AG04450 (cell line): Measurements from ENCODE around the gene C4orf36. TPM values are rescaled to one million over a fixed set of nuclear protein-coding genes. Genes with fewer than 3 reads are reported as not detected.

Source experiments
- CTCF ChIA-PET: fragments of 300-600, 350-600 bp; formaldehyde crosslinking; extraction: SDS; loops from one replicate; lab custom pipeline; 2022; ENCODE audit warnings: antibody characterized with exemption, inconsistent platforms; lab: Charles Lee
- POLR2A ChIA-PET: fragments of 350-600 bp; formaldehyde crosslinking; extraction: SDS; loops from one replicate; lab custom pipeline; 2021; ENCODE audit warnings: antibody characterized with exemption, inconsistent platforms; lab: Yijun Ruan, JAX
- DNase-seq: peaks from one replicate; pipeline ENCODE4 v3.0.0-alpha.2; 2011; ENCODE audit warnings: low read depth, low spot score
- H3K27ac ChIP-seq: one replicate; pipeline ENCODE4 v1.5.1; 2012; ENCODE audit warnings: low read depth, low read length, control low read depth
- H3K27me3 ChIP-seq: one replicate; pipeline ENCODE4 v1.6.0; 2012; ENCODE audit warnings: low read length; ENCODE audit not compliant: control insufficient read depth, insufficient read depth
- H3K4me3 ChIP-seq: 2 replicates; pipeline ENCODE4 v1.5.1; 2011; ENCODE audit warnings: mild to moderate bottlenecking, low read depth, low read length, control low read depth
- H3K9me3 ChIP-seq: 2 replicates; pipeline ENCODE4 v1.5.1; 2012; ENCODE audit warnings: low read length; ENCODE audit not compliant: control insufficient read depth, insufficient read depth
- polyA plus RNA-seq: library from polyadenylated mRNA; depleted of rRNA; stranded (reverse); fragments of >200 nt; gene quantifications from 2 replicates; pipeline ENCODE4 v1.2.3, GENCODE V29; 2011
- TF ChIP-seq, protein P1 (sequence below): IDR thresholded peaks from 2 replicates; pipeline ENCODE4 v1.5.1; 2011; ENCODE audit warnings: low read depth, low read length, control low read depth, inconsistent platforms

Gene C4orf36
- polyA plus RNA-seq, 1 experiment: 1.2 TPM

DNA sequence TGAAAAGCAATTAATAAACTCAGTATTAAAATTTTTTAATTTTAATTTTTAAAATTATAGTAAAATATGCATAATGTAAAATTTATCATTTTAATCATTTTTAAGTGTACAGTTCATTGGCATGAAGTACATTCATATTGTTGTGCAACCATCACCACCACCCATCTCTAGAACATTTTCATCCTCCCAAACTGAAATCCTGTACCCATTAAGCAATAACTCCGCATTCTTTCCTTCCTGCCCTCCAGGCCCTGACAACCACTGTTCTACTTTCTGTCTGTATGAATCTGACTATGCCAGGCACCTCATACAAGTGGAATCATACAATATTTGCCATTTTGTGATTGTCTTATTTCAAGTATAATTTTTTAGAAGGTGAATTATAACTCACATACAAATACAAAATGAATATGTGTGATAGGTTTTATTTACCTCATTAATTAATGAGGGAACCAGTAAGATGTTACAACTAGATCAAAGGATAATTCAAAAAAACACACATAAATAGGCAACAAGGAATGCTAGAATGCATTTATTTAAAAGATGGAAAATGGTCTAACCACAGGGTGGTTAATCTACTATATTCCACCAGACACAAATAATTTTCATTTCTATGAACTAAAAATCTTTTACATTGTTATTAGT, 29.5 kb upstream of the C4orf36 start:
- Histone ChIP-seq H3K9me3 (no peaks in the 10 kb centered on the region), H3K27ac (no peak overlapping the region), H3K4me3 (no peak overlapping the region), H3K27me3 (no peaks in the 10 kb centered on the region)
- ChIA-PET CTCF (interaction anchor here (0.5 to 5.7 kb wide), 46 partner anchors 12 to 937 kb away, joined by 3 to 77 read pairs (median 6); partner anchors contain the start of genes AFF1 and C4orf36), POLR2A (interaction anchor here (0.6 to 2.0 kb wide), 4 partner anchors 14 to 90 kb away, joined by 3 to 24 read pairs (median 3); no protein-coding TSS in a partner anchor)
- TF ChIP-seq, protein P1, sequence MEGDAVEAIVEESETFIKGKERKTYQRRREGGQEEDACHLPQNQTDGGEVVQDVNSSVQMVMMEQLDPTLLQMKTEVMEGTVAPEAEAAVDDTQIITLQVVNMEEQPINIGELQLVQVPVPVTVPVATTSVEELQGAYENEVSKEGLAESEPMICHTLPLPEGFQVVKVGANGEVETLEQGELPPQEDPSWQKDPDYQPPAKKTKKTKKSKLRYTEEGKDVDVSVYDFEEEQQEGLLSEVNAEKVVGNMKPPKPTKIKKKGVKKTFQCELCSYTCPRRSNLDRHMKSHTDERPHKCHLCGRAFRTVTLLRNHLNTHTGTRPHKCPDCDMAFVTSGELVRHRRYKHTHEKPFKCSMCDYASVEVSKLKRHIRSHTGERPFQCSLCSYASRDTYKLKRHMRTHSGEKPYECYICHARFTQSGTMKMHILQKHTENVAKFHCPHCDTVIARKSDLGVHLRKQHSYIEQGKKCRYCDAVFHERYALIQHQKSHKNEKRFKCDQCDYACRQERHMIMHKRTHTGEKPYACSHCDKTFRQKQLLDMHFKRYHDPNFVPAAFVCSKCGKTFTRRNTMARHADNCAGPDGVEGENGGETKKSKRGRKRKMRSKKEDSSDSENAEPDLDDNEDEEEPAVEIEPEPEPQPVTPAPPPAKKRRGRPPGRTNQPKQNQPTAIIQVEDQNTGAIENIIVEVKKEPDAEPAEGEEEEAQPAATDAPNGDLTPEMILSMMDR: no peak
- no peak for DNase-seq

DNA sequence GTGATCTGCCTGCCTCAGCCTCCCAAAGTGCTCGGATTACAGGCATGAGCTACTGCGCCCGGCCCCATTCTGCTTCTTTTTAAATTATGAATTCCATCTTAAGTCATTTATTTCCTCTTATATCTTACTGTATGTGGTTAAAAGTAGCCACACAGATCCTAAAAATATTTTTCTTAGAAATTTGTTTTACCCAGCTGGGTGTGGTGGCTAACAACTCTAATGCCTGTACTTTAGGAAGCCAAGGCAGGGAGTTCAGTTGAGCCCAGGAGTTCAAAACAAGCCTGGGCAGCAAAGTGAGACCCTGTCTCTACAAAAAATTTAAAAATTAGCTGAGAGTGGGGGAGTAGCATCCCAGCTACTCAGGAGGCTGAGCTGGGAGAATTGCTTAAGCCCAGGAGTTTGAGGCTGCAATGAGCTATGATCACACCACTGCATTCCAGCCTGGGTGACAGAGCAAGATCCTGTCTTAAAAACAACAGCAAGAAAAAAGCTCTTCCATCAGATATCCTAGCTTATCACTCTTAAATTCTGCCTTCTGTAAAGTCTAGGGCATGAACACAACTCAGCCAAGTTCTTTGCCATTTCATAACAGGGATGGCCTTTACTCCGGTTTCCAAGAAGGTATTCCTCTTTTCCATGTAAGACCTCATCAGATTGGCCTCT, 27.5 kb upstream of the C4orf36 start:
- CTCF ChIA-PET: interaction anchor here (0.7 to 5.7 kb wide), 6 partner anchors 32 to 424 kb away, joined by 3 to 77 read pairs (median 8); no protein-coding TSS in a partner anchor
- DNase-seq: no peak
- H3K4me3 ChIP-seq: no peak overlapping the region
- TF ChIP-seq, protein P1: no peak
- H3K9me3 ChIP-seq: no peaks in the 10 kb centered on the region
- no peaks in the 10 kb centered on the region for H3K27me3 ChIP-seq
- POLR2A ChIA-PET: interaction anchor here (0.6 to 1.0 kb wide), 2 partner anchors 46 to 88 kb away, joined by 3 read pairs; no protein-coding TSS in a partner anchor
- H3K27ac ChIP-seq: peak overlapping the region; percentile 11

DNA sequence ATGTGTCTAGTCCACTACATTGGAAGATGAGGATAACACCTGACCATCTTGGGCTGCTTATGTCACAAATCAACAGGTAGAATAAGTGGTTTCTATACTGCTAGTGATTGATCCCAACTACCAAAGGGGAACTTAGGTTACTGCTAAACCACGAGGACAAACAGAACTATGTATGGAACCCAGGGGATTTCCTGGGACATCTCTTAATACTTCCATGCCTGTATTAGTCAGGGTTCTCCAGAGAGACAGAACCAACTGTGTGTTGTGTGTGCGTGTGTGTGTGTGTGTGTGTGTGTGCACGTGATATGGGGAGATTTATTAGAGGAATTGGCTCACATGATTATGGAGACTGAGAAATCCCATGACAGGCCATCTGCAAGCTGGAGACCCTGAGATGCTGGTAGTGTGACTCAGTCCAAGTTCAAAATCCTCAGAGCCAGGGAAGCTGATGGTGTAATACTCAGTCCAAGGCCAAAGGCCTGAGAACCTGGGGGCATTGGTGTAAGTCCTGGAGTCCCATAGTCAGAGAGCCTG, 26.4 kb upstream of the C4orf36 start:
- no peak for DNase-seq
- POLR2A ChIA-PET: no interaction called here
- no peak overlapping the region for H3K4me3 ChIP-seq
- CTCF ChIA-PET: no interaction called here
- no peak overlapping the region for H3K27ac ChIP-seq
- TF ChIP-seq, protein P1: no peak
- H3K27me3 ChIP-seq: no peaks in the 10 kb centered on the region
- H3K9me3 ChIP-seq: no peaks in the 10 kb centered on the region

DNA sequence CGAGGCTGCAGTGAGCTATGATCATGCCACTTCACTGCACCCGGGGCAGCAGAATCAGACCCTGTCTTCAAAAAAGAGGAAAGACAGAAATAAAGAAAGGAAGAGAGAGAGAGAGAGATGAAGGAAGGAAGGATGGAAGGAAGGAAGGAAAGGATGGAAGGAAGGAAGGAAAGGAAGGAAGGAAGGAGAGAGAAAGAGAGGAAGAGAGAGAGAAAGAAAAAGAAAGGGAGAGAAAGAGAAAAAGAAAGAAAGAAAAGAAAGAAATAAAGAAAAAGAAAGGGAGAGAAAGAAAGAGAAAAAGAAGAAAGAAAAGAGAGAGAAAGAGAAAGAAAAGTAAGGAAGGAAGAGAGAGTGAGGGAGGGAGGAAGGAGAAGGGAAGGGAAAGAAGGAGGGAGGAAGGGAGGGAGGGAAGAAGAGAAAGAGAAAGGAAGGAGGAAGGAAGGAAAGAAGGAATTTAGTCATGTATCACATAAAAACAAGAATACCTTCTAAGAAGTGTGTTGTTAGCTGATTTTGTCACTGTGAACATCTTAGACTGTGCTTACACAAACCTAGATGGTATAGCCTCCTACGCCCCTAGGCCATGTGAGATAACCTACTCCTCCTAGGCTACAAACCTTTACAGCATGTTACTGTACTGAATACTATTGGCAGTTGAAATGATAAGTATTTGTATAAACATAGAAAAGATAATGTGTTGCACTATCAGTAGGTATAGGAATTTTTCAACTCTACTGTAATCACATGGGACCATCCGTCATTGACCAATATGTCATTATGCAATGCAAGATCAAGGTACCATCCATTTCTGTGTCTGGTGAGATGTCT, 25.2 kb upstream of the C4orf36 start:
- no peak overlapping the region for H3K27ac ChIP-seq
- H3K9me3 ChIP-seq: no peaks in the 10 kb centered on the region
- CTCF ChIA-PET: no interaction called here
- POLR2A ChIA-PET: no interaction called here
- TF ChIP-seq, protein P1: no peak
- DNase-seq: no peak
- no peaks in the 10 kb centered on the region for H3K27me3 ChIP-seq
- H3K4me3 ChIP-seq: no peak overlapping the region
